ENCODE results near the gene WDCP.
"Not testable (repeated sequence)": the region's sequence is repeated elsewhere in the genome, so short reads cannot be mapped to it uniquely, and the experiment has no call there.

WDCP gene

DNA sequence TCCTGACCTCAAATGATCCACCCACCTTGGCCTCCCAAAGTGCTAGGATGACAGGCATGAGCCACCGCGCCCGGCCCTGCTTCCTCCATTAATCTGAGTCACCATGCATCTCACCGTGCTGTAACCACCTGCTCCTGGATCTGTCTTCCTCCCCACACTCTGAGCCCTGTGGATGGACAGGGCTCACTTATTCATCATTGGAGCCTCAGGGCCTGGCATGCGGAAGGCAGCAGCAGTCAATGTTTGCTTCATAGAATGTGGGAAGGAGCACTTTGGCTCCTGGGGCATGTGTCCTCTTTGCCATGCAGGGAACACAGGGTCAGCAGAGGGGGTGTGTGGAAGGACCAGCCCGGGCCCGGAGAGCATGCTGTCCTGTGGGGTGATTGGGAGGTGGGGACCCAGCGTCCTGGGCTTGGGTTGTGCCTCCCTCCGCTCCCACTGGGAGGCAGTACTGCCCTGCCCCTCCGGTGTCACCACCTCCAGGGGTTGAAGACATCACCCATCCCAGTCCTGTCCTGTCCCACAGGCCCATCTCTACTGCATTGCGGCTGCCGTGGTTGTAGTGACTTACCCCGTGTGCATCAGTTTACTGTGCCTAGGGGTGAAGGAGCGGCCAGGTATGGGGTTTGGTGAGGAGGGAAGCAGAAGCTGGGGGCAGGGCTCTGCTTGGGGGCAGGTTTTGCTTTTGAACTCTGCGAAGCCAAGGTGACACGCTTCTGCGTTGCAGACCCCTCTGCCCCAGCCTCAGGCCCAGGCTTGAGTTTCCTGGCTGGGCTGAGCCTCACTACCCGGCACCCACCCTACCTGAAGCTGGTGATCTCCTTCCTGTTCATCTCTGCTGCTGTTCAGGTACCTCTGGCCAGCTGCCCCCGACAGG is 25.8 kb downstream of the WDCP start:
- DNase-seq = no peak

DNA sequence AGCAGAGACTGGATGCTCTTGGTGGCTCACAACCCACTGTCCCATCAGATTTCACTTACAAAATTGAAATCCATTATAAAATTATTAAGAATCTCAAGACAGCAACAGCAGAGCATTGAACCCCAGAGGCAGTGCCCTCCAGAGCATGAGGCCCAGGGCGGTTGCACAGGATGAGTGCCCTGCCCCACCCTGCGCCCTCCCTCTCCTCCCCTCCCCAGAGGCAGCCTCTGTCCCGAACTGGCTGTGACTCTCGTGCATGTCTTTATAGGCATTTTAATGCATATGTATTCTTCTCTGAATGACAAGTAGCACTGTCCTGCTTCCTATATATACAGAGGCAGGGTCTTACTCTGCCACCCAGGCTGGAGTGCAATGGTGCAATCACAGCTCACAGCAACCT is 26.9 kb downstream of the WDCP start:
- no peak for DNase-seq

DNA sequence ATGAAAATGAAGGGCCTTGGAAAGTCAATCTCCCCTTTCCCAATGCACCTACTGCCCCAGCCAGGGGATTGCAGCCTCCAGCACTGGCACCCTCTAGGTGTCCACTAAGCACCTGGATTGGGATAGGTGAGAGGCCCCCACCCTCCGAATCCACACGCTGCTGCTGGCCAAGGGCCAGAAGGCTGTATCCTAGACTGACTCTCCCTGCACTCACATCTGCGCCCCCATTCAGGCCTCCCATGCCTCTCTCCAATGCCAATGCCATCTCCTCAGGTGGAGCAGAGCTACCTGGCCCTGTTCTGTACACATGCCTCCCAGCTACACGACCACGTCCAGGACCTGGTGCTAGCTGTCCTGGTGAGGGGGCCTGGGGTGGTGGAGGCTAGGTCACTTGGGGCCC is 27.5 kb downstream of the WDCP start:
- DNase-seq = no peak

DNA sequence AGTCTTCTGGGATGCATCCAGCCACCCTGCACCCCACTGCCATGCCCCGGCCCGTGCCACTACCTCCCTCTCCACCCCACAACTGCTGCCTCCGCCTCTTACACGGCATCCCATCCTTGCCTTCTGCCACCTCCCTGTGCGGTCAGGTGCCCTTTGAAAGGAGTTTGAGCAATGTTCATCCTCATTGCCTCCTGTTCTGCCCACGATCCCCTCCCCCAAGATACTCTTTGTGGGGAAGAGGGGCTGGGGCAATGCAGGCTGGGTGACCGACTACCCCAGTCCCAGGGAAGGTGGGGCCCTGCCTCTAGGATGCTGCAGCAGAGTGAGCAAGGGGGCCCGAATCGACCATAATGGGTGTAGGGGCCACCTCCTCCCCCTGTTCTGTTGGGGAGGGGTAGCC is 28.9 kb downstream of the WDCP start:
- DNase-seq = no peak

DNA sequence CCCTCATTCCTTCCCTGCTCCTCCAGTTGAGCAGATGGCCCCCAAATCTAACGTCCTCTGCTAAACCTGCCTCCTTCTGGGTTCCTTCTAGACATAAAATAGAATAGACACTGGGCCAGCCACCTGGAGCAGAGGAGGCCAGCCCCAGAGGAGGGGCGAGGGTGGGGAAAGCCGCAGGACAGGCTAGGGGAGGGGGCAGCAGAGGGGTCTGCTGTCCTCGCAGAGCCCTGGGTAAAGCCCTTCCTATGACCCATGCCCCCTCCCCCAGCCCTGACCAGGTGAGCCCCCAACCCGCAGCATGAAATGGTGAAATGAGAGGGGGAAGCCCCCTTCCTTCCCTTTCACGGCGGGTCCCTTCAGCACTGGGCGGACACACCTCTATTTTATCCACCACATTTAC is 29.5 kb downstream of the WDCP start:
- no peak for DNase-seq

DNA sequence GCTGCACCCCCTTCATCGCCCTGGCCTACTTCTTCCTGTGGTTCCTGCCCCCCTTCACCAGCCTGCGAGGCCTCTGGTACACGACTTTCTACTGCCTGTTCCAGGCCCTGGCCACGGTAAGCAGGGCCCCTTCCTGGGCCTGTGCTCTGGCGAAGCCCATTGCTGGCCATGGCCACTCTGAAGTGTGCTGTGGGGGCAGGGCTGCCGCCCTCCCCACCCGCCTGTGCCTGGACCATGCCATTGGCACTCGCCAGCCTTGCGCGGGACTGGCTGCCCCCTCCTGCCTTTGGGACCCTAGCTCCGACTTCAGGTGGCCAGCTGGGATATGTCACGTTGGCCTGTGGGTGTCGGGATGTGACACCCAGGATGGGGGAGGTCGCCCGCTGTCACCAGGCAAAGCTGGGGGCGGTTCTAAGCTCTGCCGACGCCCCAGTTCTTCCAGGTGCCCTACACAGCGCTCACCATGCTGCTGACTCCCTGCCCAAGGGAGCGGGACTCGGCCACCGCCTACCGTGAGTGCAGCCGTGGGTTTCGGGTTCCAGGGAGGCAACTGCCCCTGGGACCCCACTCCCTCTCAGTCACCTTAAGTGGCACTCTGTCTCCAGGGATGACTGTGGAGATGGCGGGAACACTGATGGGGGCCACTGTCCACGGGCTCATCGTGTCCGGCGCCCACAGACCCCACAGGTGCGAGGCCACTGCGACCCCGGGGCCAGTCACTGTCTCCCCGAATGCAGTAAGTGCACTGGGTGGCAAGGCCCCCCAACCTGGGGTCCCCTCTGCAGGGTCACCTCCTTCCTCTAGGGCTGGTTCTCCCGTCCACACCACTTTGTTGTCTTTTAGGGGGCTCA is 30.1 kb downstream of the WDCP start:
- DNase-seq = no peak

DNA sequence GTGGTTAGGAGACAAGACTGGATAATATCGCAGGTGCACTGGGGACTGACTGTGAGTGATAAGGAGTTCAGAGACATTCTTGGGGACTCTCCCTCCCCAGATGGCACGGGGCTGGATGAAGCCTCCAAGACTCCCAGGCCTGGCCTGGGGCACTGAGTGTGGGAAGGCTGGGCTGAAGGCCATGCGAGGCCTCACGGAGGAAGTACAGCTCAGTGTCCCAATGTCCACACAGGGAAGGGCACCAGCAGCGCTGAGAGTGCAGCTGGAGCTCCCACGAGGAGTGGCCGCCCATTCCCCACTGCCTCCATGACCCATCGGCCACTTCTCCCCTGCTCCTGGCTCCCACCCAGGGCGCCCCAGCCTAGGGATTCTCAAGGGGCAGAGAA is 30.8 kb downstream of the WDCP start:
- DNase-seq = no peak

- no peak for DNase-seq
Measured at GRCh38 chr2:24015562-24016375, 31.4 kb downstream of the WDCP start.

GRCh38 chr2:24014902-24015301 is 32.3 kb downstream of the WDCP start:
- DNase-seq = not testable (repeated sequence)

GRCh38 chr2:24012521-24013188 is 34.5 kb downstream of the WDCP start:
- no peak for DNase-seq

GRCh38 chr2:24011250-24012104 is 35.7 kb downstream of the WDCP start:
- DNase-seq = no peak

DNA sequence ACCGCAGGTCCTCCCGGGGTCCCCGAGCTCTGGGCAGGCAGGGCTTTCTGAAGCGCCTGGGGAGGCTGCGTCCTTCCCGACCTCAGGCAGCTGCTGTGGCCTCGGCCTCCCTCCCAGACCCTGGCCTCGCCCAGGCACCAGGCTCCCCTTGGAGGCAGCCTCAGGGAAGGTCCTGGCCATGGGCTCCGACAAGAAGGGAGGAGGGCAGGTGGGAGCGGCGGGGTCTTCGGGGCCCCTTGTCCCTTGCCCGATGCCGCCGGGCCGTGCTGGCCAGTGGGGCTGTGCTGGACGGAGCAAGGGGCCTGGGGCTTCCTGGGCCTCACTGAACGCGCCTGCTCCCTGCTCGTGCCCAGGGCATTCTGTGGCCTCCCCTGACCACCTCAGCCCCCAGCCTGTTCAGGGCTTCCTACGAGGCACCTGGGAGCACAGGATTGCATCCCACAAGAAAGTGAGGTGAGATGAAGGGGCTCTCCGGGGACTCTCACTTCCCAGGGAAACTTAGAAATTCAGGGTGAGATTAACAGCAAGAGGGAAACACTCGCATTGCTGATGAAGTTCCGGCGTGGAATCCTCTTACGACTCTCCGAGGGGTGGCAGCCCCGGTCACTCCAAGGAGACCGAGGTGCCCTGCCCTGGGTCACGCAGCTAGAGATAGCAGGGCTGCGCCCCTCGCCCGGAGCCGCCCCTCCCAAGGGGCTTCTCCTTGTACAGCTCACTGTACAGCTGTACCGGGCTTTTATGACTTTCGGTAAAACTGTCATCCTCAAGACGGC is 36.5 kb downstream of the WDCP start:
- no peak for DNase-seq

GRCh38 chr2:24009680-24010476 is 37.3 kb downstream of the WDCP start, which contains the start of gene MFSD2B:
Gene MFSD2B, plus strand, starts transcription at chr2:24010085. Its CDS starts 12 bp downstream, at chr2:24010097.
- no peak for DNase-seq

GRCh38 chr2:24009367-24009679 is 37.9 kb downstream of the WDCP start:
- DNase-seq = no peak

DNA sequence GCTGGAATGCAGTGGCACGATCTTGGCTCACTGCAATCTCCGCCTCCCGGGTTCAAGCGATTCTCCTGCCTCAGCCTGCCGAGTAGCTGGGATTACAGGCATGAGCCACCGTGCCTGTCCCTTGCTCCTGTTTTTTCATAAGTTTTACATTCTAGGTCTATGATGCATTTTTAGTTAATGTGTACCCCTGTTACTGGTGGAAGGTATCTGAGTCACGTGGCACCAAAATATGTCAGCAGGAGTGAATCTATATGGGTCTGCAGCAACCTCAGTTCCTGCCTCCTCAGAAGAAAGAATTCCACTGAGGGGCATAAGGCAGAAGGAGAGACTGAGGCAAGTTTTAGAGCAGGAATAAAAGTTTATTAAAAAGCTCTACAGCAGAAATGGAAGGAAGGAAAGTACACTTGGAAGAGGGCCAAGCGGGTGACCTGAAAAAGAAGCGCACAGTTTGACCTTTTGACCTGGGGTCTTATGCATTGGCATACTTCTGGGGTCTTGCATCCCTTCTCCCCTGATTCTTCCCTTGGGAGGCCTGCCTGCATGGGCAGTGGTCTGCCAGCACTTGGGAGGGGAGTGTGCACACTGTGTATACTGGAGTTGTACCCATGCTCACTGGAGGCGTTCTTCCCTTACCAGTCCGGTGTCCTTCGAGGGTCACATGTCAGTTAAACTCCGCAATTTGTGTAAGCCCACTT is 38.4 kb downstream of the WDCP start:
- no peak for DNase-seq

GRCh38 chr2:24007693-24008092 is 39.5 kb downstream of the WDCP start:
- no peak for DNase-seq

DNA sequence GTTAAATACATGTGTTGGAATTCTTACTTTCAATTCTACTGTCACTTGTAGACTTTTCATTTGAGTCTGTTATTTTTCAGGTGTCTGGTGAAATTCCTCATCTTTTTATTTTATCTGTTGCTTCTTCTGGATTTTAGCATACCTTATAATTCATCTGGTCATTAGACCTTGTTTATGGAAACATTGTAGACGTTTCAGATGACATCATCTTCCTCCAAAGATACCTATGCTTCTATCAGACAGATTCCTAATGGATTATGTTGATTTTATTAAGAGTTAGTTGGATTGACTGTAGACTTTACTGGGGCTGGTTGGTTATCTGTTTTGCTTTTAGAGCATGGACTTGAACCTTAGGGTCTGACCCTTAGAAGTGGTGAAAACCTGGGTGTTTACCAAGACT is 52.6 kb downstream of the WDCP start:
- DNase-seq = no peak

DNA sequence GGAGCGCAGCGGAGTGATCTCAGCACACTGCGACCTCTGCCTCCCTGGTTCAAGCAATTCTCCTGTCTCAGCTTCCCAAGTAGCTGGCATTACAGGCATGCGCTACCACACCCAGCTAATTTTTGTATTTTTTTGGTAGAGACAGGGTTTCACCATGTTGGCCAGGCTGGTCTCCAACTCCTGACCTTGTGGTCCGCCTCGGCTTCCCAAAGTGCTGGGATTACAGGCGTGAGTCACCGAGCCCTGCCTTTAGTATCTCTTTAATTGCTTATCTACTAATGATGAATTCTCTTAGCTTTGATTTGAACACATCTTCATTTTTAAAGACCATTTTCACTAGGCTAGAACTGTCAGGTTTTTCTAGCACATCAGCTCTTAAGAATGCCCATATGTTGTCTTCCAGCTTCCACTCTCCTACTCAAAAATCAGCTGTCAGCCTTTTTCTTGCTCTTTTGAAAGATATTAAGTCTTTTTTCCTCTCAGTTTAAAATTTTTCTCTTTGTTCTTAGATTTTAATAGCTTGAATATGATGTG is 53.4 kb downstream of the WDCP start:
- DNase-seq = no peak

DNA sequence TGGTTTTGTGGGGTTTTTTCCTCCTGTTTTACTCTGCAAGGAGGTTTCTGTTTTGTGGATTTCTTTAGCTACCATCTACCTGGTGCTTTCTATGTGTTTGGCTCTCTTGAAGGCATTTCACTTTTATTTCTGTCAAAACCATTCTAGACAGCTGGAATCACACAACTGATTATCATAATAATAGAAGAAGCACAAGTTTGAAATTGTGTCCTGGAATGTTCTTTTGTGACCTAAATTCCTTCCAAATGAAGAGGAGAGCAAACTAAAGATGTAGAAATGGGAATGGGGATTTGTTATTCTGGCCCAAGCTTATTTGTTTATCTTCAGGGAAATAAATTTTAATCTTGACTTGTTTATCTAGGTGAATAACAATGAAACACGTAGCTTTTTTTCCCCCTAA is 54.3 kb downstream of the WDCP start:
- no peak for DNase-seq
